Measurements from ENCODE around the gene TMEM100. TPM values are rescaled to one million over a fixed set of nuclear protein-coding genes. Genes with fewer than 3 reads are reported as not detected.
A peak's percentile ranks its signal among the peaks of the same experiment; 100 is the strongest.

The TMEM100 gene
- total RNA-seq, 4 donors from 2014 or later = 1.00 to 7.8 (median 4.1) TPM; not detected in 1

- Histone ChIP-seq H3K4me3 (peak overlapping the region in 1 of 4 donors; percentile 40), H3K27ac (peak overlapping the region; percentile 63 to 80 (median 76)), H3K9me3 (no peaks in the 10 kb centered on the region), H3K4me1 (peaks cover 0 to 7% (median 6%) of the 10 kb centered on the region in 4 donors), H3K27me3 (peaks cover 6% of the 10 kb centered on the region), H3K36me3 (no peaks in the 10 kb centered on the region)
- TF ChIP-seq EP300 (IDR thresholded peaks at IDR 0.05; ENCODE audit: low read depth) (no peak), POLR2AphosphoS5 (IDR thresholded peaks at IDR 0.05) (no peak), POLR2A (IDR thresholded peaks at IDR 0.05) (no peak), CTCF (IDR thresholded peaks at IDR 0.05) (no peak)
- in situ Hi-C loops (cut with MboI; ENCODE audit: low pct_ligation_motif_present in 1 of 4, low pct_unique_long_range_greater_than_20kb in 1 of 4, low sequenced_read_pairs in 3 of 4) = loop anchor here in 1 of 4 donors (10.0 kb wide), 1 partner anchor 199 kb away; no protein-coding TSS in a partner anchor
- intact Hi-C loops (cut with DNase I; ENCODE audit: low total_unique reads) = no loop called here
- no peak for DNase-seq
Measured at GRCh38 chr17:55723488-55723848, 804 bp upstream of the TMEM100 start.

GRCh38 chr17:55722016-55722736 lies 488 bp downstream of the TMEM100 start:
- WGBS, 2 donors (ENCODE audit: low coverage in 1 of 2) = 42% methylated on average over 5 of the region's 5 CpGs
- Histone ChIP-seq H3K4me3 (peak overlapping the region; percentile 17 to 40 (median 18)), H3K4me1 (peaks cover 0 to 7% (median 4%) of the 10 kb centered on the region in 4 donors), H3K36me3 (no peaks in the 10 kb centered on the region), H3K27me3 (peaks cover 6% of the 10 kb centered on the region), H3K9me3 (no peaks in the 10 kb centered on the region), H3K27ac (peak overlapping the region; percentile 63 to 80 (median 76))
- in situ Hi-C loops (cut with MboI; ENCODE audit: low pct_ligation_motif_present in 1 of 4, low pct_unique_long_range_greater_than_20kb in 1 of 4, low sequenced_read_pairs in 3 of 4) = loop anchor here in 1 of 4 donors (10.0 kb wide), 1 partner anchor 197 kb away; no protein-coding TSS in a partner anchor
- intact Hi-C loops (cut with DNase I; ENCODE audit: low total_unique reads) = no loop called here
- no peak for TF ChIP-seq POLR2AphosphoS5 (IDR thresholded peaks at IDR 0.05)
- no peak for TF ChIP-seq EP300 (IDR thresholded peaks at IDR 0.05; ENCODE audit: low read depth)
- no peak for TF ChIP-seq CTCF (IDR thresholded peaks at IDR 0.05)
- no peak for TF ChIP-seq POLR2A (IDR thresholded peaks at IDR 0.05)
- DNase-seq = no peak

GRCh38 chr17:55720919-55721836 lies 1.5 kb downstream of the TMEM100 start:
- WGBS, 2 donors (ENCODE audit: low coverage in 1 of 2) = 59 to 60% methylated on average over 3 to 6 of the region's 6 CpGs
- intact Hi-C loops (cut with DNase I; ENCODE audit: low total_unique reads) = no loop called here

GRCh38 chr17:55717898-55718735 lies 4.5 kb downstream of the TMEM100 start:
- no peaks in the 10 kb centered on the region for H3K9me3 ChIP-seq
- peak; percentile 78 for DNase-seq
- peaks cover 6% of the 10 kb centered on the region for H3K27me3 ChIP-seq
- no peaks in the 10 kb centered on the region for H3K36me3 ChIP-seq
- TF ChIP-seq POLR2A (IDR thresholded peaks at IDR 0.05) (no peak), POLR2AphosphoS5 (IDR thresholded peaks at IDR 0.05) (no peak), EP300 (IDR thresholded peaks at IDR 0.05; ENCODE audit: low read depth) (no peak), CTCF (IDR thresholded peaks at IDR 0.05) (peak; percentile 64 to 81 (median 78))
- intact Hi-C loops (cut with DNase I; ENCODE audit: low total_unique reads) = loop anchor here (2.0 to 10.0 kb wide), 2 partner anchors 73 to 191 kb away; no protein-coding TSS in a partner anchor
- no peak overlapping the region for H3K27ac ChIP-seq
- in situ Hi-C loops (cut with MboI; ENCODE audit: low pct_ligation_motif_present in 1 of 4, low pct_unique_long_range_greater_than_20kb in 1 of 4, low sequenced_read_pairs in 3 of 4) = loop anchor here in 1 of 4 donors (5.0 kb wide), 1 partner anchor 191 kb away; no protein-coding TSS in a partner anchor
- no peak overlapping the region for H3K4me3 ChIP-seq
- H3K4me1 ChIP-seq = peaks cover 0 to 7% (median 1%) of the 10 kb centered on the region in 4 donors
- WGBS, 2 donors (ENCODE audit: low coverage in 1 of 2) = 52 to 67% methylated on average over 5 to 11 of the region's 11 CpGs

More at GRCh38 chr17:55720919-55721836, 1.5 kb downstream of the TMEM100 start:
- no peaks in the 10 kb centered on the region for H3K36me3 ChIP-seq
- in situ Hi-C loops (cut with MboI; ENCODE audit: low pct_ligation_motif_present in 1 of 4, low pct_unique_long_range_greater_than_20kb in 1 of 4, low sequenced_read_pairs in 3 of 4) = loop anchor here in 1 of 4 donors (10.0 kb wide), 1 partner anchor 196 kb away; no protein-coding TSS in a partner anchor
- H3K9me3 ChIP-seq = no peaks in the 10 kb centered on the region
- peaks cover 0 to 7% (median 3%) of the 10 kb centered on the region in 4 donors for H3K4me1 ChIP-seq
- H3K4me3 ChIP-seq = peak overlapping the region in 3 of 4 donors; percentile 9 to 40 (median 11)
- DNase-seq = no peak
- H3K27me3 ChIP-seq = peaks cover 6% of the 10 kb centered on the region
- TF ChIP-seq EP300 (IDR thresholded peaks at IDR 0.05; ENCODE audit: low read depth) = no peak
- peak overlapping the region; percentile 28 to 80 (median 62) for H3K27ac ChIP-seq

All from transverse colon (tissue), 4 donors.